Measurements from ENCODE around the gene TBC1D3B.
"Not testable (repeated sequence)": the region's sequence is repeated elsewhere in the genome, so short reads cannot be mapped to it uniquely, and the experiment has no call there.

The TBC1D3B gene

GRCh38 chr17:36168836-36169235 is 7.6 kb downstream of the TBC1D3B start:
- not testable (repeated sequence) for DNase-seq

- no peak for DNase-seq
Measured at GRCh38 chr17:36153895-36154610, 22.4 kb downstream of the TBC1D3B start.

- no peak for DNase-seq
Measured at GRCh38 chr17:36152639-36153120, 23.8 kb downstream of the TBC1D3B start.

GRCh38 chr17:36151891-36152638 is 24.4 kb downstream of the TBC1D3B start:
- DNase-seq = no peak

- no peak for DNase-seq
Measured at GRCh38 chr17:36149296-36149820, 27.1 kb downstream of the TBC1D3B start.

- DNase-seq = no peak
Measured at GRCh38 chr17:36148559-36149295, 27.7 kb downstream of the TBC1D3B start.

- no peak for DNase-seq
Measured at GRCh38 chr17:36147601-36148000, 28.8 kb downstream of the TBC1D3B start.

- DNase-seq = no peak
Measured at GRCh38 chr17:36144981-36145729, 31.3 kb downstream of the TBC1D3B start.

- no peak for DNase-seq
Measured at GRCh38 chr17:36144014-36144413, 32.4 kb downstream of the TBC1D3B start.

- no peak for DNase-seq
Measured at GRCh38 chr17:36142806-36143205, 33.6 kb downstream of the TBC1D3B start.

GRCh38 chr17:36142235-36142634 is 34.2 kb downstream of the TBC1D3B start:
- no peak for DNase-seq

GRCh38 chr17:36136439-36136838 is 40.0 kb downstream of the TBC1D3B start:
- no peak for DNase-seq

- no peak for DNase-seq
Measured at GRCh38 chr17:36136036-36136435, 40.4 kb downstream of the TBC1D3B start.

GRCh38 chr17:36135465-36135864 is 41.0 kb downstream of the TBC1D3B start:
- DNase-seq = no peak

- no peak for DNase-seq
Measured at GRCh38 chr17:36133602-36134236, 42.7 kb downstream of the TBC1D3B start.

GRCh38 chr17:36132421-36132831 is 44.0 kb downstream of the TBC1D3B start:
- DNase-seq = no peak

GRCh38 chr17:36131931-36132330 is 44.5 kb downstream of the TBC1D3B start:
- DNase-seq = no peak

- DNase-seq = no peak
Measured at GRCh38 chr17:36131421-36131820, 45.0 kb downstream of the TBC1D3B start.

GRCh38 chr17:36130346-36130745 is 46.1 kb downstream of the TBC1D3B start:
- no peak for DNase-seq

- DNase-seq = no peak
Measured at GRCh38 chr17:36129616-36130015, 46.8 kb downstream of the TBC1D3B start.

- no peak for DNase-seq
Measured at GRCh38 chr17:36128411-36128978, 47.9 kb downstream of the TBC1D3B start.

GRCh38 chr17:36127911-36128310 is 48.5 kb downstream of the TBC1D3B start:
- no peak for DNase-seq

All from SHP77 treated with DMSO at 0.1 percent for 48 hours (cell line).